GF-D8 (cell line): ENCODE measurements around the gene EIF4EBP2.

Source experiments
- DNase-seq: peaks from one replicate; lab custom pipeline; 2025; lab: John Stamatoyannopoulos, UW

The EIF4EBP2 gene

DNA sequence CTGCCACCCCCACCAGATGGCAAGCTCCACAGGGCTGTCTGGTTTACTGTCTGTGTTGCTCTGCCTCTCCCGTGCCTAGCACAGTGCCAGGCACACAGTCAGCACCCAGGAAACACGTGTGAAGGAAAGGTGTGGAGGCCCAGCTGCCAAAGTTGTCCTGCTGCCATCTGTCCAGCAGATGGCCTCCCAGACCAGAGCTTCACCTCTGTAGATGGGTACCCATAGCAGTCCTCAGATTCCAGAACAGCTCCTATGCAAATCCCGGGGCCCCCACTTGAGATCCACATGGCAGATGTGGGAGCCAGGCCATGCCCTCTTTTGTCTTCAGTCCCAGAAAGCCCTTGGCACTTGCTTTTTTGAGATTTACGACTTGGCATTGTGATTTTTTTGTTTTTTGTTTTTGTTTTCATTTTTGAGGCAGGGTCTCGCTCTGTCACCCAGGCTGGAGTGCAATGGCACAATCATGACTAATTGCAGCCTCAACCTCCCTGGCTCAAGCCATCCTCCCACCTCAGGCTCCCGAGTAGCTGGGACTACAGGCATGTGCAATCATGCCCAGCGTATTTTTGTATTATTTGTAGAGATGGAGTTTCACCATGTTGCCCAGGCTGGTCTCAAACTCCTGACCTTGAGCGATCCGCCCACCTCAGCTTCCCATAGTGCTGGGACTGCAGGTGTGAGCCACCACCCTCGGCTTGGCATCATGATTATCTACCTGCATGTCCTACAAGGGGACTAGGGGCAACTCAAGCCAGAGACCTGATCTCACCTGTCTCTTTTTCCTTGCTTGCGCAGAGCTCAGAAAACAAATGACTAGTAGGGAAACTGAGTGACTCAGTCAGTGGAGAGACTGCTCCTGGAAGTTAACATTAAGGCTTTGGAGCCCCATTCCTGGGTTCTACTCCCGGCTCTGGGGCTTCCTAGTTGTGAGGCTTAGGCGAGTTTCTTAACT is 57.7 kb downstream of the EIF4EBP2 start:
- no peak for DNase-seq

DNA sequence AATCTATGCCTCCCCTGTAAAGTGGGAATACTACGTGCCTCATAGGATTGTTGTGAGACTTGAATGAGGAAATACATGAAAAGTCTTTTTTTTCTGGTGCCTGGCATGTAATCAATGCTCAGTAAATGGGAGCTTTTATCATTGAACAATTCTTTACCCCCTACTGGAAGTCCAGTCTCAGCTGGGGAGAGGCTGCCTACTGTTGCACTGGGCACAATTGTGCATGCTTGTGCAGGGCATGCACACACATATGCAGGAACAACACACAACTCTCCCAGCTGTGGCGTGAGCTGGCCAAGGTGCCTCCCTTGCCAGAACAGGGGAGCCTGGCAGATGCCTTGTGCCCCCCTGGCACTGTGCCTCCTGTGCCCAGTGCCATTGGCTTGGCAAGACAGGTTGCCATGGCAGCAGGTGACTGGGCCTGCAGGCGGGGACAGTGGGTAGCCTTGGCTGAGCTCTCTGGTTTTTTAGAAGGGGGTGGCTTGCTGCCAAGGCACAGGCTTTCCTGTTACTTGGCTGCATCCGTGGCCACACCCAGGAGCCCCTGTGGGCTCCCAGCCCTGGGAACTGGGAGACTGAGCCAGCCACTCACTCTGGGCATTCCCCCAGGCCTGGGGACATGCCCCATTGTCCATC is 58.5 kb downstream of the EIF4EBP2 start:
- DNase-seq: no peak

DNA sequence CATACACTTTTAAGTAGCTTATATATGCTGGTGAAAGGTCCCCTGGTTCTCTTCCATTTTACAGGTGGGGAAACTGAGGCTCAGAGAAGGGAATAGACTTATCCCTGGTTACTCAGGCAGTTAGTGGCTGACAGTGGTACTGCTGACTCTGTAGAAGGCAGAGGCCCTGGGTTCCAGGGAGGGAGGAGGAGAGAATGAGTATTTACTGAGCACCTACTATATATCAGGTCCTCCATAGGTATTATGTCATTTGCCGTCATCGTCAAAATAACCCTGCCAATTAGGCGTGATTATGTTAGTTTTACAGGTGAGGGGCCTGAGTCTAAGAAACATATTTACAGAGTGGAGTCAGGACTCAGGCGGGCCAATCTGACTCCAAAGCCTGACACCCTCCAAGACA is 61.3 kb downstream of the EIF4EBP2 start:
- no peak for DNase-seq

DNA sequence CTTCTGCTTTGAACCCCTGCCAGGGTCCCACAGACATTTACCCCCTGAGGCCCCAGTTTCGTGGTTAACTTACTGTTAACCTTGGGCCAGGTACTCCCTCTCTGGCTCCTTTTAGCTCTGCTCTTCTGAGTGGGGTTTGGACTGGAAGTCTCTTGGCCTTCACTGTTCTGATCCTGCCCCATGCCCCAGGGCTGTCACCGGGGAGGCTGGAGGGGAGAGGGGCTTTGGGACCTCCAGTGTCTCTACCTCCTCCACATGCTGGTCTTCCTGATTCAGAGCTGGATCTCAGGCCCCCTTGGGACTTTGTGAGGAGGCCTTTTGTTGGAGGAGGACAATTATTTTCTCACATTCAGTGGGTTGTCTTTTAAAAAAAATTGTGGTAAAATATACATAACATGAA is 61.9 kb downstream of the EIF4EBP2 start:
- DNase-seq: no peak

DNA sequence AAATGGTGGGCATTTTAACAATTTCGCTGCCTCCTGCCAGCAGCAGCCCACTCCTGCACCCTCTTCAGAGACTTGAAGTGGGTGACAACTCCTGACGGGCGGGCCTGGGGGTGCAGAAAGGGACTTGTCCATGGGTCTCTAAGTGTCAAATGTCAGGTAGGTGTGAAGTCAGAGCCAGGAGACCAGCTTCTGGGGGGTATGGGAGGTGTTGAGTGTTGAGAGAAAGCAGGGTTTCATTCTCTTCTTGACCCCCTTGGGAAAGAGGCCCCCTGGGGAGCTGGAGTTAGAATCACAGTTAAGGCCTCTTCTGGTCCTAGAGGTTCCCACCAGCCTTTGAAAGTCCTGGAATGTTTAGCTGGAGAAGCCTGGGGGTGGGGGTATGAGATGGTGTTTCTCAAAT is 63.0 kb downstream of the EIF4EBP2 start:
- DNase-seq: no peak

DNA sequence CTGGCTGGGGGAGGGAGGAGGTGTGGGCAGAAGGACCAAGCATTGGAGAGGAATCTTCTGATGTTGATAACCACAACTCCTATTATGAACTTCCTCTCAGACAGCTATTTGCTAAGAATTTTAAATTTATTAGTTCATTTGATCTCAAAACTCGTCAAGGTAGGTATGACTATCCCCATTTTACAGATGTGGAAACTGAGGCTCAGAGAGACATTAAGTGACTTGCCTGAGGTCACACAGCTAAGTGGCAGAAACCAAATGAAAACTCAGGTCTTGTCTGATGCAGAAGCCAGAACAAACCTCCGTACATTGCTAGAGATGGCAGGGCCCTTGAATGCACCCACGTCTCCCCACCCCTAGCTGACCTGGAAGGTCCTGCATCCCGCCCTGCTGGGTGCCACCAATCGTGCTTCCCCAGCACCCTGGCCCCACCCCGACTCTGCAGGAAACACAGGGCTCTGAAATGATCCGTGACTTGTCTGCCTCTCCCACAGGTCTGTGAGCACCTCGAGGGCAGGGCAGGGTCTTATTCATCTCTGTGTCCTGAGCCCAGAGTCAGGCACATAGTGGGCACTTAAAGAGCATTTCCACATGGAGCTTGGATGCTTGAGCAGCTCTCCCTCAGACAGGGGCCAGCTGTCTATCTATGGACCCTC is 69.0 kb downstream of the EIF4EBP2 start:
- DNase-seq: no peak

DNA sequence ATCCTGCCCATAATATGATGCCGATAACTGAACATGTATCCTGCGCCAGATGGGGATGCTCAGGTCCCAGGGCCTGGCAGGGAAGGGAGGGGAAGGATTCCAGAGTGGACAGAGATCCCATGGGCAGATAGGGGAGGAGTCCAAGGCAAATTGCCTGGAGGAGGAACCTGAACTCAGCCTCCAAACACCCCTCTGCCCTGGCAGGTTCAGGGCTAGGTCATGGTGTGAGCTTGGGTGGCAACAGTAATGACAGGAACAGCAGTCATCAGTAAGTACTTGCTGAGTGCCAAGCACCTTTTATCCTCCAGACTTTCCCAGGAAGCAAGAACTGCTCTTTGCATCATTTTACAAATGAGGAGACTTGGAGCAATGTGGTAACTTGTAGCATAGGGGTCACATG is 70.8 kb downstream of the EIF4EBP2 start:
- no peak for DNase-seq

DNA sequence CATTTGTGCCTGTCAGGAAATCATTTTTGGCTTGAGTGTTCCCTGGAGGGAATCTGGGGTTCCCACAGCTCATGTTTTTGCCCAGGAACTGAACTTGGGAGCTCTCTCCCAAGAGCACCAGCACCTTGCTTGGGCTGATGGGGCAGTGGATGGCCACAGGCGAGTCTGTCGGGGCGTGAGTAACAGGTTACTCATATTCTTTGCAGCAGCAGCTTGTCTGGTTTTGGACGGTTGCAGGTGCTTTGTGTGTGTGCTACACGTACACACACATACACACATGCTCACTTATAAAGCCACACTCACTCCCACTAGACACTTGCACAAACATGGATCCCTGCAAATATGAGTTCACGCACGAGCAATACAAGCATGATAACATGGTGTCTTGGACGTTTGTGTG is 71.7 kb downstream of the EIF4EBP2 start:
- no peak for DNase-seq

DNA sequence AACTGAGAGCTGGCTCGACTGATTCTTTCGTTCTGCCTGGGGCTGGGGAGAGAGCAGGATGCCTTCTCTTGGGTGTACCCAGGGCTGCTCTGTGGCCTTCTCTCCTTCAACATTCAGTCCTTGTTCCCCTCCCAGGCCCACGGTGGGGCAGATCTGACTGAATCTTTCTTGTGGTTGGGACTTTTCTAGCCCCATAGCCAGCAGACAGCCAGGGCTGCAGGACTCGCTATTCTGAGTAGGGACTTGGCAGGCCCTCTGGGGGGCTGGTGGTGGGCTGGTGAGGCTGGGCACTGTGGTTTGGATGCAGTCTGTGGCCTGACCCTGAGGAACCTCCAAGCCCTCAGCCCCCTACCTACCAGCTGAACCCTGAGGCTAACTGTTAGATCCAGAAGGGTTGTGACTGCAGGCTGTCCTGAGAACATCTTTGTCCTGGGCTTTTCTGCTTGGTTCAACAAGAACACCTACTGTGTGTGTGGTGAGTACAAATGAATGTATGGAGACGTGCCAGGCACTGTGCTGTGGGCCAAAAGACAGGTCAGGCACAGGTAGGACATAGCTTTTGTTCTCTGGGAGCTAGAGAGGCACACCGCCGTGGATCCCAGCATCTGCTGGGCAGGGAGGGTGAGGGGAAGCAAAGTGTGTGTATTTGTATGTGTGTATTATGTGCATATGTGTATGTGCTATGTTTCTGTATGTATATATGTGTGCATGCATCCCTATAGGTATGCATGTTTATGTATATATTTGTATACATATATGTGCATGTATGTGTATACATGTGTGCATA is 72.5 kb downstream of the EIF4EBP2 start:
- no peak for DNase-seq

DNA sequence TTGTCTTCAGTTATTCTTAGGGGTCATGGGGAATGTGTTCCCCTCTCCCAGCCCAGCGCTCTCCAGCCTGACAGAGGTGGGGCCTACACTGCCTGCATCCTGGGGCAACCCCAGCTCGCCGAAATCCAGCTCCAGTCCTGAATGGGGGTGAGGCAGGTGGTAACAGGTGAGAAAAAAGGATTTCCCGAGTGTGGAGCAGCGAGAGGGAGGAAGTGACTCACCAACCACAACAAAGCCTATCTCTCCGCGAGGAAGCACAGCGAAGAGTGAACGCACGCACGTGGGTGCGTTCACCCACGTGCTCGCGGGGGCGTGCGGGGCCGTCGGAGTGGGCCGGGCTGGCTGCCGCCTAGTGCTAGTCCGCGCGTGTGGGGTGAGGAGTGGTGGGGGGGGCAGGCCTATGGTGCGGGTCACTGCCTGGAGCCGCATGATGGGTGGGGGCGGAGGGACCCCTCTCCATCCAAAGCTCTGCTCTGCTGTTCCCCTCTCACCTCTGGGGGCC is 73.8 kb downstream of the EIF4EBP2 start:
- DNase-seq: peak; percentile 33
